ENCODE measurements around the gene ZNF311.
A peak's percentile ranks its signal among the peaks of the same experiment; 100 is the strongest.
"Not testable (repeated sequence)": the region's sequence is repeated elsewhere in the genome, so short reads cannot be mapped to it uniquely, and the experiment has no call there.

The ZNF311 gene

DNA sequence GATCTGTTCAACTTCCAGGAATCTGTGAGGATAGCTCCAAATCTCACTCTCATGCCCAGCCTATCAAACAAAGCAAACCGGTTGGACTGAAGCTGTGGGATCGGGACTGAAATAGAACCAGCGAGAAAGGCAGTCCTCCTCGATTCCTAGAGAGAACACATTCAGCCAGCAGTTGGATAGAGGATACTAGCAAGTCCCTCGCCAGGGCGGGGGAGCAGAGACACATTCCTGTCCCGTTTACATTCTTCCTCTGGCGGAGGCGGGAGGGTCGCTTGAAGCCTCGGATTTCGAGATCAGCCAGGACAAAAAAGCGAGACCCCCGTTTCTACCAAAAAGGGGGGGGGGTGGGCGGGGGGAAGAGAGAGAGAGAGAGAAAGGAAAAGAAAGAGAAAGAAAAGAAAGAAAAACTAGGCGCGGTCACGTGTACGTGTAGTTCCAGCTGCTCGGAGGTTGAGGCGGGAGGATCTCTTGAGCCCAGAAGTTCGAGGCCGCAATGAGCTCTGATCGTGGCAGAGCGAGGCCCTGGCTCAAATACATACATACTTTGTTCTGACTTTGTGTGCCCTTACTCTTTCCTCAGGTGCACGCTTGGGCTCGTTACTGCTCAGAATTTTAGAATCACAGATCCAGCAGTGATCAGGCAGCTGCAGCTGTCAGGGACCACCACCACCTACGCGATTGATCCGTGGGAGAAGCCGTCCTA lies 19.5 kb downstream of the ZNF311 start:
- DNase-seq (ENCODE audit: low read depth), result peak; percentile 96
- peak overlapping the region; percentile 56 for H3K4me3 ChIP-seq (ENCODE audit: low read depth, low read length)

DNA sequence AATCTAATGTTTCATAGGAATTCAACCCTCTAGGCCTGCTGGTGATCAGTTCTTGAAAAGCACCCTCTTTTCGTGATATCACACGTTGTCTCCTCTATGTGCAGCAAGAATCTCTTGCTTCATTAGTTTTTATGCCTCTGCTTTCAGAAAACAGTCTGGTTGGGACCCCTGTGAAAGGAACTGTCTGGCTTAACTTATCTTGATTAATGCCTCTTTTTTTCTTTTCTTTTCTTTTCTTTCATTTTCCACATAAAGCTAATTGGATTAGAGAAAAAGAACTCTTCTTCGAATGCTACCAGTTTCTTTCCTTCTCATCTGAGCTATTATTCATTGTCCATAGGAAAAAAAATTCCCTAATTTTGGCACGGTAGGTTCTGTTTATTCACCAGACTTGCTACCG lies 21.3 kb downstream of the ZNF311 start:
- DNase-seq (ENCODE audit: low read depth), result no peak
- no peak overlapping the region for H3K4me3 ChIP-seq (ENCODE audit: low read depth, low read length)

DNA sequence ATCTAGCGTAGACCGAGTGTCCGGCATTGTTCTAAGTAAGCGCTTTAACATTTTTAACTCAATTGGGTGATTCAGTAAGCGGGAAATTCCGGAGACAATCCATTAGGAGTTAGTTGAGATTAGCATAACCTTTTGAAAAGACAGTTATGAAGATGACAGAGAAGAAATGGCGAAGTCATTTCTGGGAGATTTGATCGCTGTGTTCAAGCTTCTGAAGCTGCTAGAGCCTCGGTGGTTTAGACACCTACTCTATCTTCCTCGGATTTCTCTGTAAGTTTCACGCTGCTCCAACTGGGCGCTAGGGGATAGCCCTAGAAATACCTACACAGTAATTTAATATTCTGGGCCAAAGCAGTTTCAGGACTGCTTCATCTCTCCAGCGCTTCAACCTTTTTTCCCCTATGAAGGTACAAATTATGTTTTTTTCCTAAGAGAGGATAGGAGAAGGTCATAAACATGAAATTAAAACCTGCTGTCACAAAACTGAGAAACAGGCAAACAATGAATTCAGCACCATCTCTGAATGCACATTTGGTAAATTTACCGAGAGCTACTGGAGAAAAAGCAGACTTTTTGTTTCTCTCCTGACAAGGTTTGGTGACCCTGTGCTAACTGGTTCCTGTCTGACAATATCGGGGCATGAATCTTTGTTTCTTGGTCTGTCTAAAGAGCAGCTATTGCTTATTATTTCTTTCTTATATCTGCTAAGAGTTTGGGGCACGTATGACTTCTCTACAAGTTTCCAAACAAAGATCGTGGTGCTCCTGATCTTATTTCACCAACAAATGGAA lies 22.4 kb downstream of the ZNF311 start:
- peak overlapping the region; percentile 91 for H3K4me3 ChIP-seq (ENCODE audit: low read depth, low read length)
- DNase-seq (ENCODE audit: low read depth), result no peak

DNA sequence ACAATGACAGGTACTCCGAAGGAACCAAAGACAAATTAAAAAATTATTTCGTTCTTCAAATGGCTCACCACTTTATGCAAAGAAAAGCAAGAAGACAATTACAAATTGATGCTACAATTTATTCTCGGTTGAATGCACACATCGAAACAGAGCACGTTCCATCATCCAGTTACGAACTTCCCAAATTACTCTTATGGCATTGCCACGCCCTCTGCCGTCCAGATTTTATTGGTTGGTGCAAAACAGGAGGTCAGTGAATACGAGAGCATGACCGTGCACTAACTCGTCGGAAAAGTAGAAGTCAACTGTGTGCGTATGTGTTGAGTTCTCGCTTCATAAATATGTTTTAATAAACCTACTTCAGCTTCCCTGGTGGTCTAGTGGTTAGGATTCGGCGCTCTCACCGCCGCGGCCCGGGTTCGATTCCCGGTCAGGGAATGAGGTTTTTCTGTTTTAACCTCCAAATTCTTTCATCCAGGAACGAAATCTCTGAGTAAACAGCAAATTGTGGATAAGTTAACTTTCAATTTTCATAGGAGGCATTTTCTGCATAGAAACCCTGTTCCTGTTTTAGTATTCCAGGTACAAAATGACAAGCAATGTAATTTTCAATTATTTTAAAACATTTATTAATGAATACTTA lies 23.2 kb downstream of the ZNF311 start:
- DNase-seq (ENCODE audit: low read depth), result peak; percentile 58

DNA sequence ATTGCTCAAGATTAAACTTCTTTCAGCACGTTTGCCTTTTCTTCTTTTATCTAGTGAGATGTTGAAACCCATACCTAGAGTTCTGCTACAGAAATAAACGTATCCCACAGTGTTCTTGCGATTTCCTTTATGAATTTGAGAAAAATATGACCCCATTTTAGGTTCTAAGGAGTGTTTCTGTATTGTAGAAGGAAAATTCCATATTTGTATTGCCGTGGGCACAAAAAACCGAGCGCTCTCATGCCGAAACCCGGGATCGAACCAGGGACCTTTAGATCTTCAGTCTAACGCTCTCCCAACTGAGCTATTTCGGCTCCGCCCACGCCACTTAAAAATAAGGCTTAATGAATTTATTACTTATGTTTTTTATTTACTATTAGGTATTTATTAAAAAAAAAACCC lies 23.7 kb downstream of the ZNF311 start:
- DNase-seq (ENCODE audit: low read depth), result no peak
- peak overlapping the region; percentile 91 for H3K4me3 ChIP-seq (ENCODE audit: low read depth, low read length)

More for the DNA sequence above, 23.2 kb downstream of the ZNF311 start:
- peak overlapping the region; percentile 91 for H3K4me3 ChIP-seq (ENCODE audit: low read depth, low read length)

DNA sequence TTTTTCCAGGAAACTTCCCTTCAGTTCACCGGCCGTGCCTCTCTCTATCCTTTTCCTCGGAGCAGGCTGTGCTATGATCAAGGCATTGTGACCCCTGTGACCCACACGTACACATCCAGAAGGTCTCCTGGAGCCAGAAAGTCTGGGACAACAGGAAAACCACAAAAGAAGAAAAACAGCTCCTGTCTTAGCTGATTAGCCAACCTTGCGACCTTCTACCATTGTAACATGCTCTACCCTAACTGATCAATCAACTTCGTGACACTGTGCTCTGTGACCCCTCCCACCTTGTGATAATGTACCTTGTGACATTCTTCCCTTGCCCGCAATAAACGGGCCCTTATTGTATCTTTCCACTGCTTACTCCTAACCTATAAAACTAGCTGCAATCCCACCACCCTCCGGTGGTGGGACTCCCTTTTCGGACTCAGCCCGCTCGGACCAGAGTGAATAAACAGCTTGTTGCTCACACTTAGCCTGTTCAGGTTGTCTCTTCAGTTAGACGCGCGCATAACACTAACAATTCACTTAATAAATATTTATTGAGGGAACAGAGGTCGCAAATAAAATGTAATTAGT lies 24.2 kb downstream of the ZNF311 start:
- peak overlapping the region; percentile 91 for H3K4me3 ChIP-seq (ENCODE audit: low read depth, low read length)
- no peak for DNase-seq (ENCODE audit: low read depth)

DNA sequence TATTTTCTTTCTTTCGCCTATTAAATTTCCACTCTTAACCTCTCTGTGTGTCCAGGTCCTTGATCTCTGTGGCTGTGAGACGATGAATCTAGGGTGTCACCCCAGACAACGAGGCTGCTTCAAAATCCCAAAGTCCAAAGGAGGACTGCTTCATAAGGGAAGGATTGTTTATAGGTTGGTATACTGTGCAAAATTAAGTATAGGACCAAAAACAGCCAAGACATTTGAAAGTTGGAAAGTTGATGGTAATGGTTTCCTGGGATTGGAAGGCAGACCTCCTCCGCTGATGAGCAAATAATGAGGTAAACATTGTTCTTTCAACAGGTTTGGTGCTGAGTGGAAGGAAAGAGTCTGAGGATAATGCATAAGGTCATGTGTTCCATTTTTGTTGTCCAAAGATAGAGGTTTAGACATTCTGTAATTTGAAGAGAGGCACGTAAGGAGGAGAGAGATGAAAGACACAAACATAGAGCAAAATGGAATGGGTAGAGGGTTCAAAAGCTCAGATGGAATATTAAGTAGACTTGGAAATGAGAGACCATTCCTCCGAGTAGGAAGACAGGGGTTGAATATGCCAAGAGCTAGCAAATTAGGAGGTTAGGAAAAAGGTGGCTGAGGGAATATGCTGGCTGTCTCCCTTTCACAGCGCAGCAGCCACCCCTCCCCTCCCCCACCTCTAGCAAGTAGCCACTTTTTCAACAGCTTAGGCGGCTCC lies 24.8 kb downstream of the ZNF311 start:
- no peak for DNase-seq (ENCODE audit: low read depth)
- H3K4me3 ChIP-seq (ENCODE audit: low read depth, low read length), result peak overlapping the region; percentile 91

DNA sequence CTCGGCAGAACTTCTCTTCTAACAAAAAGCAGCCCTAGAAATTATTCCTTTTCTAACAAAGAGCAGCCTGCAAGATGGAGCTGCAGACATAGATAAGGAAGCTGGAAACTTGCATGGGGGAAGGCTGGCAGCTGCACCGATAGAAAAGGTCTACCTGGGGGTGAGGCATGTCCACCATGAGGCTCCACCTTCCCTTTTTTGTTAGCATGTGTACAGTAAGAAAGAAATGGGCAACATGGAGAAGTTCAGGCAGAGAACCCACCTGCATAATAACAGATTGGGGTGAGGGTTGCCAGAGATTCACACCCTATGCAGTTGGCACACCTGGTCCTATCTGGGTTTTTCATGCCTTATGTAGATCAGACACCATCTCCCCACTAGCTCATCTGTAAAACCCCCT lies 25.4 kb downstream of the ZNF311 start:
- DNase-seq (ENCODE audit: low read depth), result no peak

DNA sequence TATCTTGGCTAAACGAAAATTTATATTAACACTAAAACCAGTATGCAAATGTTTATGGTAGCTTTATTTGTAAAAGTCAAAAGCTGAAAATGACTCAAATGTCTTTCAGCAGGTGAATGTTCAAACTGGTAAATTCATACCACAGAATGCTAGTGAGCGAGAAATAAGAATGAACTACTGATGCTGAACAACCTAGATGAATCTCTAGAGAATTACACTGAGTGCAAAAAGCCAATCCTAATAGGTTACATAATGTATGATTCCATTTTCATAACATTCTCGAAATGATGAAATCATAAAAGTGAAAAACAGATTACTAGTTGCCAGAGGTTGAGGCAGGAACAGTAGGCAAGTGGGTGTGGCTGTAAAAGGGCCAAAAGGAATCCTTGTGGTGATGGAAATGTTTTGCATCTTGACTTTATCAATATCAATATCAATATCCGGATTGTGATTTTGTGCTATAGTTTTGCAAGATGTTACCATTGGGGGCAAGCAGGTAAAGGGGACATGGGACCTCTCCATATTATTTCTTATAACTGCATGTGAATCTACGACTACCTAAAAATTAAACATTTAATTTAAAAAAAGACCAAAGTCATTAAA lies 26.1 kb downstream of the ZNF311 start:
- no peak for DNase-seq (ENCODE audit: low read depth)
- H3K4me3 ChIP-seq (ENCODE audit: low read depth, low read length), result no peak overlapping the region

More for the DNA sequence above, 25.4 kb downstream of the ZNF311 start:
- H3K4me3 ChIP-seq (ENCODE audit: low read depth, low read length), result no peak overlapping the region

DNA sequence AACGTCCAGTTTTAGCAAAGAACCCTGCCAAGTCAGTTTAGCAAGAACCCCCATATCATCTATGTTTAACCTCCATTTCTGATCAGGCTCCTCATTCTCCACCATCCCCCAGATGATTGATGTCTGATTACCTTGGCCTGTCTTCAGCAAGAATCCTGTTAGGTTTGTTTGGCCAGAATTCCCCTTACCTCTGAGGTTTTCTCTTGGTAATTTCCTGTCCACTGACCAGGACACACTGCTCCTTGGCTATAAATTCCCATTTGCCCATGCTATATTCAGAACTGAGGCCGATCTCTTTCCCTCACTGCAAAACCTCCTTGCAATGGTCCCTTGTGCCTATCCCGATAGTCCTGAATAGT lies 27.0 kb downstream of the ZNF311 start:
- H3K4me3 ChIP-seq (ENCODE audit: low read depth, low read length), result no peak overlapping the region
- no peak for DNase-seq (ENCODE audit: low read depth)

DNA sequence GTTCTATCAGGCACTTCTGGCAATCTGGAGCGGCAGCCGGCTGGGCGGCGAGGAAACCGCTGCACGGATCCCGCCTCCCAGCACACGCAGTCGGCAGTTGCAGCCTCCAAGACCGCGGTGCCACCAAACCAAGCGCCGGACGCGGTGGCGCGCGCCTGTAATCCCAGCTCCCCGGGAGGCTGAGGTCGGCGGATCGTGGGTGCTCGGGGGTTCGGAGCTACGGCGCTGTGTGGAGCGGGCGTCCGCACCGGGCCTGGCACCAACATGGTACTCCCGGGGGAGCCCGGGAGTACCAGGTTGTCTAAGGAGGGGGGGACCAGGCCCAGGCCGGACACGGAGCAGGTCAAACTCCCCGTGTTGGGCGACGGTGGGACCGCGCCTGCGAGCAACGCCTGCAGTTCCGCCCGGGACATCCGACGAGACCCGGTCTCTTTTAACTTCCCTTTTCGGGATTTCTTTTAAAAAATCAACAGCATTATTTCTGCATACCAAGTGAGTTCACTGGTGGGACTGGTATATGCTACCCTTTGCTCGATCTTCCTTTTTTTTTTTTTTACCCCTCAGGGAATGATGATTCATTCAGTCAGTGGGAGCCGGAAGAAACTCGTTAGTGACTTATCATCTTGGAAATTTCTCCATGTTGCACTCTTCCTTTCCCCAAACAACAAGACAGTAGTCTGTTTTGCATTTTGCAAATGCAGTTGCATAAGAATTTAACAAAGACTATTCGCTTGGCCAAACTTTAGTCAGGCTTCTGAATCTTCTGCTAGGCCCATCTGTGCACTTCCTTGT lies 27.6 kb downstream of the ZNF311 start:
- DNase-seq (ENCODE audit: low read depth), result no peak
- H3K4me3 ChIP-seq (ENCODE audit: low read depth, low read length), result peak overlapping the region; percentile 43

DNA sequence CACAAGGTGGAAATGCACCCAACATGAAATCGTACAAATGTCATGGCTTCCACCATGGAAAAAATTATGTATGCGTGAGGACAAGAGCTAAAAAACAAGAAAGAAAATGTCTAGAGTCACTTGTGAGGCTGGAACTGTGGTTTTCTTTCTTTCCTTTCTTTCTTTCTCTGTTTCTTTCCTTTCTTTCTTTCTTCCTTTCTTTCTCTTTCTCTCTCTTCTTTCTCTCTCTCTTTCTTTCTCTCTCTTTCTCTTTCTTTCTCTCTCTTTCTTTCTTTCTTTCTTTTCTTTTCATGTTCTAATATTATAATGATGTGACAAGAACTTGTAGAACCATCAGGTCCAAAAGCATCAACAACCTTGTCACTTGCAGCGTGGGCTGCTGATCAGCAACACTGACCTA lies 28.4 kb downstream of the ZNF311 start:
- DNase-seq (ENCODE audit: low read depth), result no peak
- H3K4me3 ChIP-seq (ENCODE audit: low read depth, low read length), result no peak overlapping the region

DNA sequence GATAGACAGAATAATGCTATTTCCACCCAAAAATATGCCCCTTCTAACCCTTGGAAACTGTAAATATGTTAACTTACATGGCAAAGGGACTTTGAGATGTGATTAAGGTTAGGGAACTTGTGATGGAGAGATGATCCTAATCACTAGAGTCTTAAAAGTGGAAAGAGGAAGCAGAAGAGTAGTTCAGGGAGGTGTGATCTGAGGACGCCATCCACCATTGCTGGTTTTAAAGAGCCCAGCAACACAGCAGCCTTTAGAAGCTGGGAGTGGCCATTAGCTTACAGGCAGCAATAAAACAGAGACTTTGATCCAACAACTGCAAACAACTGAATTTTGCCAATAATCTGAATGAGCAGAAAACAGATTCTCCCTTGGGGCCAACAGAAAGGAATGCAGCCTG lies 30.6 kb downstream of the ZNF311 start:
- DNase-seq (ENCODE audit: low read depth), result no peak
- H3K4me3 ChIP-seq (ENCODE audit: low read depth, low read length), result no peak overlapping the region

DNA sequence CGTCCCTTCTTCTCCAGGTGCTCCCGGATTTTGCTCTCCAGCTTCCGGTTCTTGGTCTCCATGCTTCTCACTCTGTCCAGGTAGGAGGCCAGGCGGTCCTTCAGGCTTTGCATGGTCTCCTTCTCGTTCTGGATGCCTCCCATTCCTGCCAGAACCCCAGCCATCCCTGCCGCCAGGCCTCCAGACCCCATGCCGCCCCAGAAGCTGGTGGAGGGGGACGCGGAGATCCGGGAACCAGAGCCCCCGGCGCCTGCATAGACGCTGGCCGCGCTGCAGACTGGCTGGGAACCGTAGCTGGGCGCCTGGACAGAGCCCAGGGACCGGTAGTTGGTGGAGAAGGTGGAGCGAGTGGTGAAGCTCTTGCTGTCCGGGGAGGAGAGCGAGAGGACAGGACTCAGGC lies 35.1 kb downstream of the ZNF311 start:
- not testable (repeated sequence) for DNase-seq (ENCODE audit: low read depth); H3K4me3 ChIP-seq (ENCODE audit: low read depth, low read length)

DNA sequence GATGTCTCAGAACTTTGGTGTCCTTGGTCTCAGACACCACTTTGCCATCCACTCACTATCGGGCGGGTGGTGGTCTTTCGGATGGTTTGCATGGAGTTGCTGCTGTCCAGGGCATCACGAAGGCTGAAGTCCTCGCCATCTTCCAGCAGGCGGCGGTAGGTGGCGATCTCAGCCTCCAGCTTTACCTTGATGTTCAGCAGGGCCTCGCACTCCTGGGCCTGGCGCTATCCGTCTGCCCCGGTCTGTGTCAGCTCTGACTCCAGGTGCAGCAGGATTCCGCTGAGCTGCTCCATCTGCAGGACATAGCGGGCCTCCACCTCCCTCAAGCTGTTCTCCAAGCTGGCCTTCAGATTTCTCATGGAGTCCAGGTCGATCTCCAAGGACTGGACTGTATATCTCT lies 36.0 kb downstream of the ZNF311 start:
- no peak overlapping the region for H3K4me3 ChIP-seq (ENCODE audit: low read depth, low read length)
- no peak for DNase-seq (ENCODE audit: low read depth)

DNA sequence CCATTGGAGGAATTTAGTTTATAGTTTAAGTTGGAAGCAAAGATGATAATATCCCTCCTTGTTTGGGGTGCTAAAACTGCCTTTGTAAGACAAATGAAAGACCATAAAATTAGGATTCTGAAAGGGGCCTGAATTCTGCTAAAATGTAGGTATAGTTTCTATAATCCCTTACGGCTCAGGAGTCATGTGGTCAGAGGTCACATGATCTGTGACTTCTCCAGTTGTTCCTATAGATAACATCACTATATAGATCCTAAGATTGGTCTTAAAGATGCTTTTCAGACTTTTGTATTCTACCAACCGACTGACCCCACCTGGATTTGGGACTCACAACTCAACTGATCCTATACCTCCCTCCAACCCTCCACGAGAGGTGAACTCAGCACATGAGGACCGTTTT lies 36.6 kb downstream of the ZNF311 start:
- no peak overlapping the region for H3K4me3 ChIP-seq (ENCODE audit: low read depth, low read length)
- no peak for DNase-seq (ENCODE audit: low read depth)

DNA sequence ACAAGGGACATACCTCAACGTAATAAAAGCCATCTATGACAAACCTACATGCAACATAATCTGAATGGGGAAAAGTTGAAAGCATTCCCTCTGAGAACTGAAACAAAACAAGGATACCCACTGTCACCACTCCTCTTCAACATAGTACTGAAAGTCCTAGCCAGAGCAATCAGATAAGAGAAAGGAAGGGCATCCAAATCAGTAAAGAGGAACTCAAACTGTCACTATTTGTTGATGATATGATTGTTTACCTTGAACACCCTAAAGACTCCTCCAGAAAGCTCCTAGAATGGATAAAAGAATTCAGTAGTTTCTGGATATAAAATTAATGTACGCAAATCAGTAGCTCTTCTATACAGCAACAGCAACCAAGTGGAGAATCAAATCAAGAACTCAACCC lies 39.4 kb downstream of the ZNF311 start:
- no peak for DNase-seq (ENCODE audit: low read depth)
- H3K4me3 ChIP-seq (ENCODE audit: low read depth, low read length), result no peak overlapping the region

DNA sequence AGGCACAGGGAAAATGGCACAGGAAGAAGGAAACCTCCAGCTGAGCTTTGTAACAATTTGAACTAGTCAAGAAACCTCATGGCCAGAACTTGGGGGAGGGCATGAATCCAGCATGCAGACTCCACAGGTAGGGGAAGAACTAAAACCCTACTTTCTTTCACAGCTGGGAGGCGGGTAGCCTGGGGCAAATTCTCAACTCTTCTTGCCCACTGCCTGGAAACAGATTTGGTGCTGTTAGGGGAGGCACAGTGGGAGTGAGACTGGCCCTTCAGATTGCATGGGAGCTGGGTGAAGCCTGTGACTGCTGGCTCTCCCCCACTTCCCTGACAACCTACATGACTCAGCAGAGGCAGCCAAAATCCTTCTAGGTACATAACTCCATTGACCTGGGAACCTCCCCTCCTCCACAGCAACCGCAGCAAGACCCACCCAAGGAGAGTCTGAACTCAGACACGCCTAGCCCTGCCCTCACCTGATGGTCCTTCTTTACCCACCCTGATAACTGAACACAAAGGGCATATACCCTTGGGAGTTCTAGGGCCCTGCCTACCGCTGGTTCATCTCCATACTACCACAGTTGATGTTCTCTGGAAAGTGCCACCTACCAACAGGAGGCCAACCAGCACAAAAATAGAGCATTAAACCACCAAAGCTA lies 44.1 kb downstream of the ZNF311 start:
- DNase-seq (ENCODE audit: low read depth), result no peak
- no peak overlapping the region for H3K4me3 ChIP-seq (ENCODE audit: low read depth, low read length)
